NCI-H2227 treated with DMSO at 0.1 percent for 48 hours (cell line): ENCODE results near the gene NAALADL2.

Experiments used
- DNase-seq: peaks from one replicate; lab custom pipeline; 2025; lab: John Stamatoyannopoulos, UW

NAALADL2 gene

DNA sequence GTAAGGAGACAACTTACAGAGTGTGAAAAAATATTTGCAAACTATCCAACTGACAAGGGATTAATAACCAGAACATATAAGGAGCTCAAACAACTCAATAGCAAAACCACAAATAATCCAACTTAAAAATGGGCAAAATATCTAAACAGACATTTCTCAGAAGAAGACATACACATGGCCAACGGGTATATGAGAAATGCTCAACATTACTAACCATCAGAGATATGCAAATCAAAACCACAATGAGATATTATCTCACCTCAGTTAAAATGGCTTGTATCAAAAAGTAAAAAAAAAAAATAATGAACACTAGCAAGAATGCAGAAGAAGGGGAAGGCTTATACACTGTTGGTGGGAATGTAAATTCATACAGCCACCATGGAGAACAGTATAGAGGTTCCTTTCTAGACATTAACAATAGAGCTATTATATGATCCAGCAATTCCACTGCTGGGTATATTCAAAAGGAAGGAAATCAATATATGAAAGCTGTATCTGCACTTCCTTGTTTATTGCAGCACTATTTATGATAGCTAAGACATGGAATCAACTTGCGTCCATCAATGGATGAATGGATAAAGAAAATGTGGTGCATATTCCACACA lies 998.6 kb downstream of the NAALADL2 start:
- no peak for DNase-seq
